Measurements from ENCODE around the gene SPG21. TPM values are rescaled to one million over a fixed set of nuclear protein-coding genes. Genes with fewer than 3 reads are reported as not detected.

Gene SPG21
- total and polyA plus RNA-seq, 2 of the 13 experiments (the other 11 are each of a cell fraction or from before 2014, with no cell fraction given): 36.7 to 42.4 TPM

DNA sequence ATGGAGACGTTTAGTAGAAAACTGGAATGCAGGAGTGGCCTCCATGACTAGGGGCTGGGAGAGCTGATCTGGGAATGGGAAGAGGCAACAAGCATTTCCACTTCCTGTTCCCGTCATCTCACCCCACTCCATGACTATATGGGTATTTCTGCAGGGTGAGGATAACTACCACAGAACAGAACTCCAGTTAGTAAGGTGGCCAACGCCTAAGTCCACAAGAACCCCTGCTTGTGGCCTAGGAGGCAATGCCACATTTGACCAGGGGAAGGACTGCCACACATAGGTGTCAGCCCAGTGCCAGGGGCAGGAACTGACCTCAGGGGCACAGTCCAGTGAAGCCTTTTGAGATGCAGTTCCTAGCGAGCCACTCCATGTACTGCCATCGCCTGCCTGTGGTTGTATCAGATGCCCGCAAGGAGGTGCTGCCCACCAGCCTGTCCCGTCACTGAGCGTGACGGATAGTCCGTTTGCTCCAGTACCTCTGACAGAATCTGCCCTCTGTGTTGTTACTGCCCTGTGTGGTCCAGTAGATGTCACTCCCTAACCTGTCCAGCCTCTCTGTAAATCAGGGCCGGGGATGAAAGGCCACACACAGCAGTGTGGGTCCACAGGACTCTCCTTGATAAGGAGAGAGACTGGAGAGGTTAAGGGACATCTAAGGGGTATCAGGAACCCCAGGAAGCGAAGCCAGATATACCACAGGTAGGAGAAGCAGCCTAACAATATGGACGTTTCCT lies 43.3 kb upstream of the SPG21 start (continued):
- TF ChIP-seq, protein P1, sequence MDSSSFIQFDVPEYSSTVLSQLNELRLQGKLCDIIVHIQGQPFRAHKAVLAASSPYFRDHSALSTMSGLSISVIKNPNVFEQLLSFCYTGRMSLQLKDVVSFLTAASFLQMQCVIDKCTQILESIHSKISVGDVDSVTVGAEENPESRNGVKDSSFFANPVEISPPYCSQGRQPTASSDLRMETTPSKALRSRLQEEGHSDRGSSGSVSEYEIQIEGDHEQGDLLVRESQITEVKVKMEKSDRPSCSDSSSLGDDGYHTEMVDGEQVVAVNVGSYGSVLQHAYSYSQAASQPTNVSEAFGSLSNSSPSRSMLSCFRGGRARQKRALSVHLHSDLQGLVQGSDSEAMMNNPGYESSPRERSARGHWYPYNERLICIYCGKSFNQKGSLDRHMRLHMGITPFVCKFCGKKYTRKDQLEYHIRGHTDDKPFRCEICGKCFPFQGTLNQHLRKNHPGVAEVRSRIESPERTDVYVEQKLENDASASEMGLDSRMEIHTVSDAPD (CRISPR knock-in tag; IDR thresholded peaks at IDR 0.05): no peak
- TF ChIP-seq HOXA7 (CRISPR knock-in tag; IDR thresholded peaks at IDR 0.05) (no peak), CBFB (CRISPR knock-in tag; IDR thresholded peaks at IDR 0.05) (no peak), SATB2 (CRISPR knock-in tag; IDR thresholded peaks at IDR 0.05) (no peak), FOXM1 (CRISPR knock-in tag; IDR thresholded peaks at IDR 0.05) (no peak), SALL1 (CRISPR knock-in tag; IDR thresholded peaks at IDR 0.05) (peak; percentile 84), STAT5B (CRISPR knock-in tag; IDR thresholded peaks at IDR 0.05) (no peak)
- TF ChIP-seq, protein P2, sequence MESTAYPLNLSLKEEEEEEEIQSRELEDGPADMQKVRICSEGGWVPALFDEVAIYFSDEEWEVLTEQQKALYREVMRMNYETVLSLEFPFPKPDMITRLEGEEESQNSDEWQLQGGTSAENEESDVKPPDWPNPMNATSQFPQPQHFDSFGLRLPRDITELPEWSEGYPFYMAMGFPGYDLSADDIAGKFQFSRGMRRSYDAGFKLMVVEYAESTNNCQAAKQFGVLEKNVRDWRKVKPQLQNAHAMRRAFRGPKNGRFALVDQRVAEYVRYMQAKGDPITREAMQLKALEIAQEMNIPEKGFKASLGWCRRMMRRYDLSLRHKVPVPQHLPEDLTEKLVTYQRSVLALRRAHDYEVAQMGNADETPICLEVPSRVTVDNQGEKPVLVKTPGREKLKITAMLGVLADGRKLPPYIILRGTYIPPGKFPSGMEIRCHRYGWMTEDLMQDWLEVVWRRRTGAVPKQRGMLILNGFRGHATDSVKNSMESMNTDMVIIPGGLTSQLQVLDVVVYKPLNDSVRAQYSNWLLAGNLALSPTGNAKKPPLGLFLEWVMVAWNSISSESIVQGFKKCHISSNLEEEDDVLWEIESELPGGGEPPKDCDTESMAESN (CRISPR knock-in tag; conservative IDR thresholded peaks at IDR 0.05): 0 out of 2 replicates have a peak, but pooled peaks have one; percentile 62

DNA sequence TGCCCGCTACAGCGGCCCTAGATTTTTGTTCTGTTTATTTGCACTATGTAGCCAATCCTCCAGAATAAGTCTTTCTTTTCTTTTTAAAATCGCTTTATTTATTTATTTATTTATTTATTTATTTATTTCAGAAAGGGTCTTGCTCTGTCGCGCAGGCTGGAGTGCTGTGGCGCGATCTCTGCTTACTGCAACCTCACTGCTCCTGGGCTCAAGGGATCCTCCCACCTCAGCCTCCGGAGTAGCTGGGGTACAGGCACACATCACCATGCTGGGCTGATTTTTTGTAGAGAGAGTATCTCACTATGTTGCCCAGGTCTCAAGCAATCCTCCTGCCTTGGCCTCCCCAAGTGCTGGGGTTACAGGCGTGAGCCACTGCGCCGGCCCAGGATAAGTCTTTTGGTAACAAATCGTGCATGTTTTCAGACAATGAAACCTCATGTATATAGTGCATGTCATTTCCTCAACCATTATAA lies 40.1 kb upstream of the SPG21 start:
- no peak overlapping the region for H3K27ac ChIP-seq (ENCODE audit: extremely low read length, insufficient read depth, low read length)
- no peak overlapping the region for H2AFZ ChIP-seq (ENCODE audit: low read length)
- POLR2A ChIA-PET: no interaction called here
- H3K4me3 ChIP-seq (replicated peaks in 1 of 3; ENCODE audit: insufficient read depth in 1 of 3, low read depth in 2 of 3, low read length in 3 of 3): peak overlapping the region; percentile 89 to 97 (median 95); a peak in 3 of 6 replicates
- FAIRE-seq: no peak
- peaks cover 58% of the 10 kb centered on the region for H3K4me1 ChIP-seq (ENCODE audit: insufficient read depth, low read length)
- no peaks in the 10 kb centered on the region for H4K20me1 ChIP-seq (ENCODE audit: insufficient read depth, low read length)
- H3K36me3 ChIP-seq (replicated peaks in 1 of 2; ENCODE audit: control insufficient read depth in 1 of 2, insufficient read depth in 2 of 2, low read length in 2 of 2): peaks cover 5 to 15% of the 10 kb centered on the region in 2 experiments; a peak in 3 of 5 replicates
- in situ Hi-C loops (cut with HindIII; ENCODE audit: extremely low pct_ligation_motif_present, low pct_unique_long_range_greater_than_20kb) (loop anchor here (10.0 kb wide), 2 partner anchors 55 to 265 kb away; partner anchors contain the start of gene RNU5A-1), intact Hi-C loops (cut with micrococcal nuclease; ENCODE audit: unreplicated experiment) (loop anchor here (5.0 to 10.0 kb wide), 2 partner anchors 155 to 268 kb away; partner anchors contain the start of genes CLPX and RNU5A-1)
- peak overlapping the region; percentile 85 for H3K4me2 ChIP-seq (ENCODE audit: low read depth, low read length)
- H3K79me2 ChIP-seq (ENCODE audit: insufficient read depth, low read length): peaks cover 15% of the 10 kb centered on the region
- CTCF ChIA-PET (ENCODE audit: low intra/inter-chr PET ratio, low total read pairs): interaction anchor here (0.9 kb wide), 1 partner anchor 24 kb away, joined by 3 read pairs; no protein-coding TSS in a partner anchor
- no peak overlapping the region for H3K9ac ChIP-seq (ENCODE audit: insufficient read depth, low read depth, low read length)
- no TSS peak for BruUV-seq (replicated peaks)
- no peaks in the 10 kb centered on the region; a peak in 1 of 5 replicates for H3K27me3 ChIP-seq (ENCODE audit: control insufficient read depth in 1 of 2, insufficient read depth in 2 of 2, low read length in 2 of 2)
- WGBS (ENCODE audit: low lambda C conversion rate): 54% methylated on average over 12 of the region's 12 CpGs
- no peak for DNase-seq (ENCODE audit: low spot score)
- H3K9me3 ChIP-seq (ENCODE audit: low read length): no peaks in the 10 kb centered on the region
- no peak for ATAC-seq
- TF ChIP-seq ZSCAN30 (CRISPR knock-in tag; IDR thresholded peaks at IDR 0.05) (no peak), ZNF121 (CRISPR knock-in tag; IDR thresholded peaks at IDR 0.05) (peak; percentile 73), NFKB2 (CRISPR knock-in tag; IDR thresholded peaks at IDR 0.05; ENCODE audit: borderline replicate concordance) (no peak), GTF2F1 (IDR thresholded peaks at IDR 0.05; ENCODE audit: low read length) (no peak)
- TF ChIP-seq, protein P3, sequence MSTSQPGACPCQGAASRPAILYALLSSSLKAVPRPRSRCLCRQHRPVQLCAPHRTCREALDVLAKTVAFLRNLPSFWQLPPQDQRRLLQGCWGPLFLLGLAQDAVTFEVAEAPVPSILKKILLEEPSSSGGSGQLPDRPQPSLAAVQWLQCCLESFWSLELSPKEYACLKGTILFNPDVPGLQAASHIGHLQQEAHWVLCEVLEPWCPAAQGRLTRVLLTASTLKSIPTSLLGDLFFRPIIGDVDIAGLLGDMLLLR (CRISPR knock-in tag; IDR thresholded peaks at IDR 0.05): no peak
- TF ChIP-seq, protein P4, sequence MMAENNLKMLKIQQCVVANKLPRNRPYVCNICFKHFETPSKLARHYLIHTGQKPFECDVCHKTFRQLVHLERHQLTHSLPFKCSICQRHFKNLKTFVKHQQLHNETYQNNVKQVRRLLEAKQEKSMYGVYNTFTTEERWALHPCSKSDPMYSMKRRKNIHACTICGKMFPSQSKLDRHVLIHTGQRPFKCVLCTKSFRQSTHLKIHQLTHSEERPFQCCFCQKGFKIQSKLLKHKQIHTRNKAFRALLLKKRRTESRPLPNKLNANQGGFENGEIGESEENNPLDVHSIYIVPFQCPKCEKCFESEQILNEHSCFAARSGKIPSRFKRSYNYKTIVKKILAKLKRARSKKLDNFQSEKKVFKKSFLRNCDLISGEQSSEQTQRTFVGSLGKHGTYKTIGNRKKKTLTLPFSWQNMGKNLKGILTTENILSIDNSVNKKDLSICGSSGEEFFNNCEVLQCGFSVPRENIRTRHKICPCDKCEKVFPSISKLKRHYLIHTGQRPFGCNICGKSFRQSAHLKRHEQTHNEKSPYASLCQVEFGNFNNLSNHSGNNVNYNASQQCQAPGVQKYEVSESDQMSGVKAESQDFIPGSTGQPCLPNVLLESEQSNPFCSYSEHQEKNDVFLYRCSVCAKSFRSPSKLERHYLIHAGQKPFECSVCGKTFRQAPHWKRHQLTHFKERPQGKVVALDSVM (CRISPR knock-in tag; IDR thresholded peaks at IDR 0.05): peak; percentile 7; the same call in 1 of the 2 replicates
